ENCODE measurements around the gene PRPF6. TPM values are rescaled to one million over a fixed set of nuclear protein-coding genes. Genes with fewer than 3 reads are reported as not detected.
A peak's percentile ranks its signal among the peaks of the same experiment; 100 is the strongest.

Gene PRPF6
- total and polyA plus RNA-seq, 2 donors from 2014 or later: 51.3 to 73.3 TPM

DNA sequence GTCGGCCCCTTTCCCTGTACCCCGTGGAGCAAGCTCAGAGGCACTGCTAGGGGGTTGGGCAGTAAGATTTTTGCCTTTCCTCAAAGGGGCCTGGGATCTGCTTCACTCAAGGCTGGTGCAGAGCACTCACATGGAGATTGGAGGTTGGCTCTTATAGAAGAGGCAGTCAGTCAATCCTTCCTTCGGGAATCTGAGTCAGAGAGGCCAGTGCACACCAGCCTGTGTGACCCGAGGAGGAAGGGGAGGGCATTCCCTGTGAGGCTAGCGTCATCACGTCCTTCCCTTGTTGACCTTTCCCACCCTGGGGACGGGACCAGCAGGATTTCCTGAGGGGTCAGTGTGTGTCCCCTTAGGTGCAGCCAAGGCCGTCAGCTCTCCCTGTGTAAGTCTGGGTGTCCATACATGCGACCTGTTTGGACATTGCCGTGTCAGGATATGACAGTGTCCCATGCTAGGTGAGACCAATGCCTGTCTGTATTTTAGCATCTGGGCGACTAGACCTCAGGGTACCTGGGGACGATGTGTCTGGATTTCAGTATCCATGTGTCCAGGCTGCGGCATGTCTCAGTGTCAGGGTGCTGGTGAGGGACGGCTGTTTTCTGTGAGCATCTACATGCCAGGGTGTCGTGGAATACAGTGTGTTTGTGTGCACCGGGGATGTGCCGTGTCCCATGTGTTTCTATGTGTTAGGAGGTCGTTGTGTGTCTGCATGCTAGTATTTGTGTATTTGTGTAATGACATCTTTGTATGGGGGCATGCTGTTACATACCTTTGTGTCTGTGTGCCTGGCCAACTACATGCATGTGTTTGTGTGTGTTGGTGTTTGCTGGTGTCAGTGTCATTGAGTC is 8.4 kb upstream of the PRPF6 start:
- no peak overlapping the region for H3K27ac ChIP-seq (ENCODE audit: low read depth in 2 of 2, low read length in 2 of 2)
- TF ChIP-seq, protein P1, sequence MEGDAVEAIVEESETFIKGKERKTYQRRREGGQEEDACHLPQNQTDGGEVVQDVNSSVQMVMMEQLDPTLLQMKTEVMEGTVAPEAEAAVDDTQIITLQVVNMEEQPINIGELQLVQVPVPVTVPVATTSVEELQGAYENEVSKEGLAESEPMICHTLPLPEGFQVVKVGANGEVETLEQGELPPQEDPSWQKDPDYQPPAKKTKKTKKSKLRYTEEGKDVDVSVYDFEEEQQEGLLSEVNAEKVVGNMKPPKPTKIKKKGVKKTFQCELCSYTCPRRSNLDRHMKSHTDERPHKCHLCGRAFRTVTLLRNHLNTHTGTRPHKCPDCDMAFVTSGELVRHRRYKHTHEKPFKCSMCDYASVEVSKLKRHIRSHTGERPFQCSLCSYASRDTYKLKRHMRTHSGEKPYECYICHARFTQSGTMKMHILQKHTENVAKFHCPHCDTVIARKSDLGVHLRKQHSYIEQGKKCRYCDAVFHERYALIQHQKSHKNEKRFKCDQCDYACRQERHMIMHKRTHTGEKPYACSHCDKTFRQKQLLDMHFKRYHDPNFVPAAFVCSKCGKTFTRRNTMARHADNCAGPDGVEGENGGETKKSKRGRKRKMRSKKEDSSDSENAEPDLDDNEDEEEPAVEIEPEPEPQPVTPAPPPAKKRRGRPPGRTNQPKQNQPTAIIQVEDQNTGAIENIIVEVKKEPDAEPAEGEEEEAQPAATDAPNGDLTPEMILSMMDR (IDR thresholded peaks at IDR 0.05; ENCODE audit: borderline replicate concordance, extremely low read depth, insufficient read depth): no peak
- H3K9ac ChIP-seq (ENCODE audit: low read length in 3 of 3): no peak overlapping the region
- H3K4me1 ChIP-seq (ENCODE audit: control insufficient read depth in 2 of 3, insufficient read depth in 2 of 3, low read depth in 1 of 3, low read length in 3 of 3): peaks cover 0 to 14% (median 4%) of the 10 kb centered on the region in 3 donors
- peak overlapping the region in 1 of 3 donors; percentile 12 for H3K4me3 ChIP-seq (ENCODE audit: low read length in 3 of 3)
- H3K27me3 ChIP-seq (ENCODE audit: control insufficient read depth, insufficient read depth, low read length): no peaks in the 10 kb centered on the region
- H3K9me3 ChIP-seq (ENCODE audit: control insufficient read depth in 2 of 3, insufficient read depth in 1 of 3, low read length in 3 of 3): no peaks in the 10 kb centered on the region
- DNase-seq (peak in 2 of 5 donors; percentile 8 to 46), FAIRE-seq (no peak)
- H3K36me3 ChIP-seq (ENCODE audit: control insufficient read depth in 2 of 3, insufficient read depth in 3 of 3, low read length in 3 of 3): peaks cover 1 to 3% (median 2%) of the 10 kb centered on the region in 3 donors
- intact Hi-C loops (cut with DNase I): no loop called here

DNA sequence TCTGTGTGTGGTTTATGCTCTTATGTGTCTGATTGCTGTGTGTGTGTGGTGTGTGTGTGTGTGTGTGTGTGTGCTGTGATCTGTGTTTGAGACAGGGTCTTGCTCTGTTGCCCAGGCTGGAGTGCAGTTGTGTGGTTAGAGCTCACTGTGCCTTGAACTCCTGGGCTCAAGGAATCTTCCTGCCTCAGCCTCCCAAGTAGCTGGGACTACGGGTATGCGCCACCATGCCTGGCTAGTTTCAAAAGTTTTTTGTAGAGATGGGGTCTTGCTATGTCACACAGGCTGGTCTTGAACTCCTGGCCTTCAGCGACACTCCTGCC is 7.8 kb upstream of the PRPF6 start:
- H3K4me1 ChIP-seq (ENCODE audit: control insufficient read depth in 2 of 3, insufficient read depth in 2 of 3, low read depth in 1 of 3, low read length in 3 of 3): peaks cover 0 to 14% (median 4%) of the 10 kb centered on the region in 3 donors
- intact Hi-C loops (cut with DNase I): no loop called here
- FAIRE-seq (no peak), DNase-seq (no peak)
- H3K9me3 ChIP-seq (ENCODE audit: control insufficient read depth in 2 of 3, insufficient read depth in 1 of 3, low read length in 3 of 3): no peaks in the 10 kb centered on the region
- TF ChIP-seq, protein P1 (IDR thresholded peaks at IDR 0.05; ENCODE audit: borderline replicate concordance, extremely low read depth, insufficient read depth): no peak
- H3K36me3 ChIP-seq (ENCODE audit: control insufficient read depth in 2 of 3, insufficient read depth in 3 of 3, low read length in 3 of 3): peaks cover 0 to 3% (median 0%) of the 10 kb centered on the region in 3 donors
- H3K27me3 ChIP-seq (ENCODE audit: control insufficient read depth, insufficient read depth, low read length): no peaks in the 10 kb centered on the region
- peak overlapping the region in 1 of 3 donors; percentile 12 for H3K4me3 ChIP-seq (ENCODE audit: low read length in 3 of 3)
- no peak overlapping the region for H3K27ac ChIP-seq (ENCODE audit: low read depth in 2 of 2, low read length in 2 of 2)
- H3K9ac ChIP-seq (ENCODE audit: low read length in 3 of 3): no peak overlapping the region

DNA sequence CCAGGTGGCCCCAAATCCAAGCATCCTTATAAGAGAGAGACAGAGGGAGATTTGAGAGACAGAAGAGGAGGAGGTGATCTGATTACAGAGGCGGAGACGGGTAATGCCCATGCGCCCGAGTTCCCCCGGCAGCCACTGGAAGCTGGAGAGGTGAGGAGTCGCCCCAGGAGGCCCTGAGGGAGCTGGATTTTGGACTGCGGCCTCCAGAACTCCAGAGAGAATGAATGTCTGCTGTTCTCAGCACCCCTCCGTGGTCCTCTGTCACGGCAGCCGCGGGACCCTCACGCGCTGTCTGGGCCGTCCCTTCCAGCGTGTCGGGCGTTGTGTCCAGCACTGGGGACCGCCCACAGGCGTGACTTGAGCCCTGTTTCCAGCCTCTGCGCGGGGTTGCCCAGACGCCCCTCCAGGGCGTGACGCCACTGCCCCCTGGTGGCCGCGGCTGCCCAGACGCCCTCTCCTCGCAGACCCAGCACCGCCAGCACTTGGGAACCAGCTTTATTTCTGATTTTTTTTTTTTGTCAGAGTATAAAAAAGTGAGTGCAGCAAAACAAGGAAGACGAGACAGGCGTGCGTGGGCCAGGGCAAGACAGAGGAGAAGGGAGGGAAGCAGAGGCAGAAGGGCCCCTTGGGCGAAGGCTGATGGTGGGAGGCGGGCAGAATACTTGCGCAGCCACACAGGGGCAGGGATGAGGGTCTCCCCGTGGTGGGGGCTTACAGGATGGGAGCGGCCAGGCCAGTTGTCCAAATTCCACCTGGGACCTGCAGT is 7.1 kb upstream of the PRPF6 start:
- FAIRE-seq: no peak
- Histone ChIP-seq H3K9me3 (ENCODE audit: control insufficient read depth in 2 of 3, insufficient read depth in 1 of 3, low read length in 3 of 3) (no peaks in the 10 kb centered on the region), H3K4me3 (ENCODE audit: low read length in 3 of 3) (peak overlapping the region; percentile 16 to 33 (median 26)), H3K4me1 (ENCODE audit: control insufficient read depth in 2 of 3, insufficient read depth in 2 of 3, low read depth in 1 of 3, low read length in 3 of 3) (peaks cover 0 to 14% (median 2%) of the 10 kb centered on the region in 3 donors), H3K27me3 (ENCODE audit: control insufficient read depth, insufficient read depth, low read length) (no peaks in the 10 kb centered on the region), H3K36me3 (ENCODE audit: control insufficient read depth in 2 of 3, insufficient read depth in 3 of 3, low read length in 3 of 3) (peaks cover 0 to 3% (median 0%) of the 10 kb centered on the region in 3 donors), H3K27ac (ENCODE audit: low read depth in 2 of 2, low read length in 2 of 2) (no peak overlapping the region), H3K9ac (ENCODE audit: low read length in 3 of 3) (peak overlapping the region in 1 of 3 donors; percentile 17)
- TF ChIP-seq, protein P1 (IDR thresholded peaks at IDR 0.05; ENCODE audit: borderline replicate concordance, extremely low read depth, insufficient read depth): peak; percentile 99
- intact Hi-C loops (cut with DNase I): no loop called here
- DNase-seq: peak; percentile 91 to 96 (median 93)
